HG02981 (cell line): ENCODE results near the gene HMBS.
"Not testable (repeated sequence)": the region's sequence is repeated elsewhere in the genome, so short reads cannot be mapped to it uniquely, and the experiment has no call there.

Experiments used
- ATAC-seq: cut with Tn5 transposase; IDR thresholded peaks from one replicate; pipeline ENCODE4 v1.9.1; 2021; ENCODE audit warnings: mild to moderate bottlenecking, moderate library complexity; ENCODE audit not compliant: unreplicated experiment

The HMBS gene

GRCh38 chr11:119100994-119101758, 16.5 kb downstream of the HMBS start:
- ATAC-seq: peak; percentile 21

GRCh38 chr11:119101759-119102423, 17.2 kb downstream of the HMBS start, which contains the start of gene DPAGT1:
Gene DPAGT1, minus strand, starts transcription at chr11:119101853. Its CDS starts 198 bp downstream, at chr11:119101655.
- ATAC-seq: peak; percentile 68

GRCh38 chr11:119103161-119103664, 18.5 kb downstream of the HMBS start:
- not testable (repeated sequence) for ATAC-seq

- ATAC-seq: no peak
These were observed 19.1 kb downstream of the HMBS start for GRCh38 chr11:119103793-119104192.

- ATAC-seq: peak; percentile 71
These were observed 22.2 kb downstream of the HMBS start, which contains the start of gene C2CD2L for GRCh38 chr11:119106564-119107537. Gene C2CD2L, plus strand, starts transcription at chr11:119107344. Its CDS starts 398 bp downstream, at chr11:119107742.

- ATAC-seq: peak; percentile 24
These were observed 23.0 kb downstream of the HMBS start for GRCh38 chr11:119107538-119108145.

GRCh38 chr11:119108146-119108856, 23.6 kb downstream of the HMBS start:
- no peak for ATAC-seq

GRCh38 chr11:119108857-119109221, 24.2 kb downstream of the HMBS start:
- ATAC-seq: no peak

- ATAC-seq: no peak
These were observed 25.2 kb downstream of the HMBS start for GRCh38 chr11:119109843-119110242.

- ATAC-seq: no peak
These were observed 25.8 kb downstream of the HMBS start for GRCh38 chr11:119110439-119110838.

- ATAC-seq: no peak
These were observed 26.8 kb downstream of the HMBS start for GRCh38 chr11:119111361-119111925.

GRCh38 chr11:119112314-119113020, 27.8 kb downstream of the HMBS start:
- no peak for ATAC-seq

GRCh38 chr11:119113716-119114115, 29.0 kb downstream of the HMBS start:
- no peak for ATAC-seq

GRCh38 chr11:119114351-119114750, 29.7 kb downstream of the HMBS start:
- no peak for ATAC-seq

- ATAC-seq: no peak
These were observed 31.0 kb downstream of the HMBS start for GRCh38 chr11:119115484-119116234.

- ATAC-seq: no peak
These were observed 31.5 kb downstream of the HMBS start for GRCh38 chr11:119116235-119116594.

GRCh38 chr11:119116601-119117000, 31.9 kb downstream of the HMBS start:
- no peak for ATAC-seq
